ENCODE data around the gene STX2. TPM values are rescaled to one million over a fixed set of nuclear protein-coding genes. Genes with fewer than 3 reads are reported as not detected.
"Not testable (repeated sequence)": the region's sequence is repeated elsewhere in the genome, so short reads cannot be mapped to it uniquely, and the experiment has no call there.

The STX2 gene
- total RNA-seq, 1 donor = 43.8 TPM

GRCh38 chr12:130850418-130851021 is 11.5 kb upstream of the STX2 start:
- DNase-seq (ENCODE audit: insufficient read length, low spot score, missing footprints) = no peak
- TF ChIP-seq CTCF (IDR thresholded peaks at IDR 0.05; ENCODE audit: extremely low read depth, low read depth, low read length) = no peak
- no peak overlapping the region for H3K27ac ChIP-seq (ENCODE audit: low read depth, low read length)
- no peak overlapping the region for H3K4me2 ChIP-seq (ENCODE audit: insufficient read depth, low read length)
- no peaks in the 10 kb centered on the region for H3K36me3 ChIP-seq (ENCODE audit: insufficient read depth, low read length)
- no peaks in the 10 kb centered on the region for H3K9me3 ChIP-seq (ENCODE audit: low read depth, low read length)
- peaks cover 8% of the 10 kb centered on the region for H3K4me1 ChIP-seq (ENCODE audit: insufficient read depth, low read length)
- H2AFZ ChIP-seq (ENCODE audit: low read length) = no peak overlapping the region
- peaks cover 9% of the 10 kb centered on the region for H3K27me3 ChIP-seq (ENCODE audit: insufficient read depth, low read length)
- no peaks in the 10 kb centered on the region for H4K20me1 ChIP-seq (ENCODE audit: insufficient read depth, low read length)
- H3K79me2 ChIP-seq (ENCODE audit: insufficient read depth, low read length) = no peaks in the 10 kb centered on the region
- no peak overlapping the region for H3K4me3 ChIP-seq (ENCODE audit: insufficient read depth, low read length)

DNA sequence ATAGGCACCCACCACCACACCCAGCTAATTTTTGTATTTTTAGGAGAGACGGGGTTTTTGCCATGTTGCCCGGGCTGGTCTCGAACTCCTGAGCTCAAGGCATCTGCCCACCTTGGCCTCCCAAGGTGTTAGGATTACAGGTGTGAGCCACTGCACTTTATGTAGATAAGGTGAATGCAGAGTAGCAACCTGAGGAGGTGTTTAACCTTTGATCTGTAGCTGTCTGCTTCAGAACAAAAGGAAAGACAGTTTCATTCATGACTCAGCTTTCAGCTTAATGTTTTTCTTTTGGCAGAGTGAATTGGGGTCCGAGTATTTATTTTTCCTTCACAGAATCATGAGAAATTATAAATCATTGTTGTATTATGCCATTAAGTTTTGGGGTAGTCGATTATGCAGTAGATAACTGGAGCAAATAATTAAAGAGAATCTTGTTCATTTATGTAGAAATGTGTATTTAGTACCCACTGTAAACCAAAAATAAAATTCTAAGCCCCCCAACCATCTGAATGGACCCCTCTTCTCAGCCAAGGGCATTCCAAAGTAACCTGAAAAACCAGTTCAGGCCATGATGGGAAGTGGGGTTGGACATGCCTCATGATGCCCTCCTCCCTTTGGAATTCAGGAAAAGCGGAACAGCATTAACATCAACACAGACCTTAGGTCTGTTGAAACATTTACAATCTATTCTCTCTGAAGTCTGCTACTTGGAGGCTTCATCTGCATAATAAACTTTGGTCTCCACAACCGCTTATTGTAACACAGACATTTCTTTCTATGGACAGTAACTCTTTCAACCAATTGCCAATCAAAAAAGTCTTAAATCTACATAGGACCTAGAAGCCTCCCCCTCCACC is 10.7 kb upstream of the STX2 start:
- Histone ChIP-seq H3K4me2 (ENCODE audit: insufficient read depth, low read length) (no peak overlapping the region), H3K4me3 (ENCODE audit: insufficient read depth, low read length) (no peak overlapping the region), H4K20me1 (ENCODE audit: insufficient read depth, low read length) (no peaks in the 10 kb centered on the region), H3K27ac (ENCODE audit: low read depth, low read length) (no peak overlapping the region), H3K27me3 (ENCODE audit: insufficient read depth, low read length) (peaks cover 9% of the 10 kb centered on the region), H3K4me1 (ENCODE audit: insufficient read depth, low read length) (peaks cover 8% of the 10 kb centered on the region), H2AFZ (ENCODE audit: low read length) (no peak overlapping the region), H3K9me3 (ENCODE audit: low read depth, low read length) (no peaks in the 10 kb centered on the region), H3K79me2 (ENCODE audit: insufficient read depth, low read length) (no peaks in the 10 kb centered on the region), H3K36me3 (ENCODE audit: insufficient read depth, low read length) (no peaks in the 10 kb centered on the region)
- no peak for TF ChIP-seq CTCF (IDR thresholded peaks at IDR 0.05; ENCODE audit: extremely low read depth, low read depth, low read length)
- DNase-seq (ENCODE audit: insufficient read length, low spot score, missing footprints) = no peak

- not testable (repeated sequence) for H3K79me2 ChIP-seq (ENCODE audit: insufficient read depth, low read length); H3K27ac ChIP-seq (ENCODE audit: low read depth, low read length); H3K9me3 ChIP-seq (ENCODE audit: low read depth, low read length); H3K4me1 ChIP-seq (ENCODE audit: insufficient read depth, low read length); H3K36me3 ChIP-seq (ENCODE audit: insufficient read depth, low read length); H3K4me3 ChIP-seq (ENCODE audit: insufficient read depth, low read length); H2AFZ ChIP-seq (ENCODE audit: low read length); DNase-seq (ENCODE audit: insufficient read length, low spot score, missing footprints); H4K20me1 ChIP-seq (ENCODE audit: insufficient read depth, low read length); H3K27me3 ChIP-seq (ENCODE audit: insufficient read depth, low read length); H3K4me2 ChIP-seq (ENCODE audit: insufficient read depth, low read length)
These were observed 9.8 kb upstream of the STX2 start for GRCh38 chr12:130848785-130849305.

DNA sequence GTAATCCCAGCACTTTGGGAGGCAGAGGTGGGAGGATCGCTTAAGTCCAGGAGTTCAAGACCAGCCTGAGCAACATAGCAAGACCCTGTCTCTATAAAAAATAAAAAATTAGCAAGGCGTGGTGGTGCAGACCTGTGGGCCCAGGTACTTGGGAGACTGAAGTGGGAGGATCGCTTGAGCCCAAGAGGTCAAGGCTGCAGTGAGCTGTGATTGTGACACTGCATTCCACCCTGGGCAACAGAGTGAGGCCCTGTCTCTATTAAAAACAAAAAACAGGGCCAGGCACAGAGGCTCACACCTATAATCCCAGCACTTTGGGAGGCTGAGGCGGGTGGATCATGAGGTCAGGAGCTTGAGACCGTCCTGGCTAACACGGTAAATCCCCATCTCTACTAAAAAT is 9.1 kb upstream of the STX2 start:
- DNase-seq (ENCODE audit: insufficient read length, low spot score, missing footprints) = not testable (repeated sequence)

GRCh38 chr12:130847112-130847511 is 8.1 kb upstream of the STX2 start:
- no peaks in the 10 kb centered on the region for H3K36me3 ChIP-seq (ENCODE audit: insufficient read depth, low read length)
- no peaks in the 10 kb centered on the region for H3K79me2 ChIP-seq (ENCODE audit: insufficient read depth, low read length)
- H4K20me1 ChIP-seq (ENCODE audit: insufficient read depth, low read length) = no peaks in the 10 kb centered on the region
- no peak overlapping the region for H3K4me2 ChIP-seq (ENCODE audit: insufficient read depth, low read length)
- peaks cover 8% of the 10 kb centered on the region for H3K4me1 ChIP-seq (ENCODE audit: insufficient read depth, low read length)
- no peaks in the 10 kb centered on the region for H3K9me3 ChIP-seq (ENCODE audit: low read depth, low read length)
- no peak overlapping the region for H3K27ac ChIP-seq (ENCODE audit: low read depth, low read length)
- H3K4me3 ChIP-seq (ENCODE audit: insufficient read depth, low read length) = no peak overlapping the region
- no peaks in the 10 kb centered on the region for H3K27me3 ChIP-seq (ENCODE audit: insufficient read depth, low read length)
- no peak for DNase-seq (ENCODE audit: insufficient read length, low spot score, missing footprints)
- TF ChIP-seq CTCF (IDR thresholded peaks at IDR 0.05; ENCODE audit: extremely low read depth, low read depth, low read length) = no peak
- H2AFZ ChIP-seq (ENCODE audit: low read length) = peak overlapping the region; percentile 1

More for the DNA sequence above, 9.1 kb upstream of the STX2 start:
- H3K4me1 ChIP-seq (ENCODE audit: insufficient read depth, low read length); H3K27me3 ChIP-seq (ENCODE audit: insufficient read depth, low read length); H3K9me3 ChIP-seq (ENCODE audit: low read depth, low read length); H3K36me3 ChIP-seq (ENCODE audit: insufficient read depth, low read length); H3K4me2 ChIP-seq (ENCODE audit: insufficient read depth, low read length); H4K20me1 ChIP-seq (ENCODE audit: insufficient read depth, low read length); H3K27ac ChIP-seq (ENCODE audit: low read depth, low read length); H3K79me2 ChIP-seq (ENCODE audit: insufficient read depth, low read length); H3K4me3 ChIP-seq (ENCODE audit: insufficient read depth, low read length); H2AFZ ChIP-seq (ENCODE audit: low read length): not testable (repeated sequence)

All from osteoblast (primary cell).